Measurements from ENCODE around the gene FAAH. TPM values are rescaled to one million over a fixed set of nuclear protein-coding genes. Genes with fewer than 3 reads are reported as not detected.

The FAAH gene
- total RNA-seq, 4 donors from 2014 or later, result 18.1 to 50.5 (median 27.7) TPM

GRCh38 chr1:46461809-46462448, 67.8 kb downstream of the FAAH start:
- WGBS, result 56% methylated on average over 5 of the region's 5 CpGs
- Histone ChIP-seq H3K27me3 (peaks cover 25% of the 10 kb centered on the region), H3K36me3 (no peaks in the 10 kb centered on the region)

More at GRCh38 chr1:46461809-46462448, 67.8 kb downstream of the FAAH start:
- DNase-seq (ENCODE audit: low spot score in 2 of 2), result no peak
- TF ChIP-seq POLR2A (IDR thresholded peaks at IDR 0.05) (no peak), EP300 (IDR thresholded peaks at IDR 0.05) (no peak), CTCF (IDR thresholded peaks at IDR 0.05) (no peak), POLR2AphosphoS5 (IDR thresholded peaks at IDR 0.05) (no peak)
- no peaks in the 10 kb centered on the region for H3K9me3 ChIP-seq
- no peak overlapping the region for H3K4me3 ChIP-seq
- H3K27ac ChIP-seq, result no peak overlapping the region
- H3K4me1 ChIP-seq, result peaks cover 10% of the 10 kb centered on the region

Other genes starting within 250 kb of the FAAH start
- 1 to 10 TPM; 2.1 to 7.8 (median 3.3) TPM for gene TSPAN1, start 219.2 kb upstream of the FAAH start, total RNA-seq
- gene P3R3URF, start 217.8 kb upstream of the FAAH start, total RNA-seq, result not detected
- gene POMGNT1, start 195.9 kb upstream of the FAAH start, total RNA-seq, result 10 to 100 TPM; 36.2 to 59.2 (median 47.7) TPM
- 10 to 100 TPM in 1 of 4 donors, 1 to 10 TPM in 3; 2.6 to 12.6 (median 4.7) TPM for gene LURAP1, start 191.0 kb upstream of the FAAH start, total RNA-seq
- 1 to 10 TPM; 1.1 to 6.1 (median 2.1) TPM for gene RAD54L, start 146.6 kb upstream of the FAAH start, total RNA-seq
- gene LRRC41, start 90.7 kb upstream of the FAAH start, total RNA-seq, result 10 to 100 TPM; 69.8 to 87.6 (median 84.7) TPM
- 100 to 1,000 TPM; 182 to 399 (median 283) TPM for gene UQCRH, start 90.6 kb upstream of the FAAH start, total RNA-seq
- gene NSUN4, start 53.5 kb upstream of the FAAH start, total RNA-seq, result 10 to 100 TPM; 21.3 to 27.5 (median 24.3) TPM
- under 1 TPM in 3 of 4 donors, not detected in 1; 0.25 to 0.55 (median 0.30) TPM for gene DMBX1, start 95.5 kb downstream of the FAAH start, total RNA-seq
- gene KNCN, start 157.3 kb downstream of the FAAH start, total RNA-seq, result not detected
- 10 to 100 TPM; 15.8 to 39.1 (median 27.4) TPM for gene MKNK1, start 210.0 kb downstream of the FAAH start, total RNA-seq
- gene MOB3C, start 222.5 kb downstream of the FAAH start, total RNA-seq, result 10 to 100 TPM in 3 of 4 donors, 1 to 10 TPM in 1; 8.0 to 14.1 (median 11.6) TPM